ENCODE measurements around the gene GNG13. TPM values are rescaled to one million over a fixed set of nuclear protein-coding genes. Genes with fewer than 3 reads are reported as not detected.

The GNG13 gene
- total RNA-seq, 1 donor from 2014 or later, result not detected

DNA sequence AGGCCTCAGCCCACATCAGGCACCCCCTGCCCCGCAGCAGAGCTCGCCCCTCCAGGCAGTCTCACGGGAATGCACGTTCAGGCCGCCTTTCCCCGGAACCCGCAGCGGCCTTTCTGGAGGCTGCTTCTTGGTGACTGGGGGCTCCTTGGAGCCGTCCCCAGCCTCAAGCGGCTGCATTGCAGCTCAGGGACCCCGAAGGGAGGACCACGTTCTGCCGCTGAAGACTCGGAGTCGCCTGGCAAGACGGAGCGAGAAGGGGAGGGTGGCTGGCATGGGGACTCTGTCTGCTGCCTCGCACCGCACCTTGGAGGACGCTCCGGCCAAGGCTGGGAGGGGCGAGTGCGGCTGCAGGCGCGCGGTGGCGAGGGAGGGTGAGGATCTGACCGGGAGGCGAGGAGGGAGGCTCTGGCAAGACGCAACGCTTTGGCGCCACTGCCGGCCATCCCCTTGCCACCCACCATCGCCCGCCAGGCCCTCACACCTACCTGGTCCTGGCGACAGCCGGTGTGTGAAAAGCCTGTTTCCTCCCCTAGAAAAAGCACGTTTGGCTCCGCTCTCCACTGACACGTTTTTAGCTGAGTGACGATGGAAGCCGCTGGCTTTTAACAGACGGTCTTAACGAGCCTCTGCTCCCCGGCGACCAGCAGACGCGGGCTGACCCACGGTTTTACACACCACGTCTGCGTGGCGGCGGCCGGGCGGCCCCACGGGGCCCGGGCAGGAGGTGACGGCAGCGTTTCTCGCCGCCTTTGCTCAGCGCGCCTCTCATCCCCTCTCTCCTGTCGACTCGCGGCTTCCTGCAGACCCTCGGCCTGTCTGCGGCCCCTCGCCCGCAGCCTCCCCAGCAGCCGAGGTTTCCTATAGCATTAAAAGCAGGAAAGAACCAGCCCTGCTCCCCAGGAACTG, 16.7 kb upstream of the GNG13 start:
- peak; percentile 29 for DNase-seq
- intact Hi-C loops (cut with micrococcal nuclease), result no loop called here
- ATAC-seq, result no peak

DNA sequence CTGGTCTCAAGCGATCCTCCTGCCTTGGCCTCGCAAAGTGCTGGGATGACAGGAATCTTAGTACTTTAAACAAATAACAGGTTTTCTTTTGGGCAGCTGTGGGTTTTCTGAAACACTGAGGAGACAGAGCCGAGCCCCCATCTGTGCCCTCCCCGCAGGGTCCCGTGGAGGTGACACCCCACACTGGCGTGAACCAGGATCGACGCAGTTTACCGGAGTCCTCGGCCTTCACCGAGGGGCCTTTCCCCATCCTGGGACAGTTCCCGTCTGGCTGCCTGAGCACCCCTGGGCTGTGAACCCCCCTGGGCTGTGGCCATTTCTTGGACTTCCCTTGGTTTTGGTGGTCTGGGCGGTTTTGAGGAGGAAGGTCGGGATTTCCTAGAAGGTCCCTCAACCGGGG, 15.3 kb upstream of the GNG13 start:
- ATAC-seq, result no peak
- no peak for DNase-seq
- intact Hi-C loops (cut with micrococcal nuclease), result no loop called here

DNA sequence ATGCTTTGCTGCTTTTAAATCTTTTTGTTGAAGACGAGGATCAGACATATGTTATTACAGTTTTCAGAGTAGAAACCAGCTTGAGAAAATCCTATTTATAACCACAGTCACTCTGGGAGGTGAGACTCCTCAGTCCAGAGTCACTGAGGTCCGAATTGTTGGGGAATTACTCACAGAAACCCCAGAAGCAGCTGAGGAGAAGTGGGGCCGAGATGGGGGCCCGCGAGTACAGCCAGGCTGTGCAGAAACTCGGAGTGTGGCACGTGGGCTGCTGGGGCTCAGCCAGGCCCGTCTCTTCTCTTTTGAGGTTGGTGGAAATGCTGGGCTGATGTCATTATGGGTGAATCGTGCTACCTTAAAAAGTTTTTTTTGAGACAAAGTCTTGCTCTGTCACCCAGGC, 14.4 kb upstream of the GNG13 start:
- intact Hi-C loops (cut with micrococcal nuclease), result no loop called here
- DNase-seq (no peak), ATAC-seq (no peak)

DNA sequence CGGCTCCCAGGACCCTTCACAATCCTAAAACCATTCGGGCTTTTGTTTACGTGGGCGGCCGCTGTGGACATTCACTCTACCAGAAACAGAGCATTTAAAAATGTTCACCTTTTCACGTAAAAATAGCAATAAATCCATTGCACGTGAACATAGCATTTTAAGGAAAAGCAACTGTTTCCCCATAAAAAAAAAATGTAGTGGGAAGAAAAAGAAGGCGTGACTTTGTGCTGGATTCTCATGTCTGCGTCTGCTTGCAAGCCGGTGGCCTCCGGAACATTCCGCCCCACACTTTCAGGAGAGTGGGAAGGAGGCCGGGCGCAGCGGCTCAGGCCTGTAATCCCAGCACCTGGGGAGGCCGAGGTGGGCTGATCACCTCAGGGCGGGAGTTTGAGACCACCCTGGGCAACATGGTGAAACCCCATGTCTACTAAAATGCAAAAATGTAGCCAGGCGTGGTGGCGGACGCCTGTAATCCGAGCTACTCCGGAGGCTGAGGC, 13.4 kb upstream of the GNG13 start:
- DNase-seq (no peak), ATAC-seq (no peak)
- intact Hi-C loops (cut with micrococcal nuclease), result no loop called here

DNA sequence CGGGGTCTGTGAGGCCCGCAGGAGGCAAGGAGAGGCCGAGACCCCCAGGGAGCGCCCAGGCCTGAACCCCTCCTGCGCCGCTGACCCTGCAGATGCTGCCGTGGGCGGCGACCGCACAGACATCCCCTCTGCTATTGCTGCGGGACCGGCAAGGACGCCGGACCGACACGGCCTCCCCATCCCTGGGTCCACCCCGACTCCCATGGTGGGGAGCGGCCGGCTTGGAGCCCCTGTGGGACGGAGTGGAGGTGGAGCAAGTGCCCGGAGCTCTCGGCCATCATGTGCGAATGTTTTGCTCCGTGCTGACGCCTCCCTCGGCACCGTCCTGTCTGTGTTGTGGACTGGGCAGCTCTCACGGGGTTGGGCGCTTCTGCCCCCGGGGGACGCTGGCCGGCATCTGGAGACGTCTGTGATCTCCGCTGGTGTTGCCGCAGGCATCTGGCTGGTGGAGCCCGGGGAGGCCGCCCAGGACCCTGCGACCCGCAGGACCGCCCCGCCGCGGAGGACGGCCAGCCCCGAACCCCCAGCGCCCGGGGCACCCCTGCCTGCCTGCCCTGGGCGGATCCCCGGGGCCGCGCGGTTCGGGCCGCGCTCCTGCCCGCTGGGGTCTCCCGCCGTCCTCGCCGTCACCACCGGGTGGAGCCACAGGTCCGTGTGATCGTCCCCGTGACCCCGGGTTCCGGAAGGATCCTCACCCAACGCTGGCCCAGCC, 12.8 kb upstream of the GNG13 start:
- ATAC-seq (peak; percentile 82), DNase-seq (peak; percentile 74)
- intact Hi-C loops (cut with micrococcal nuclease), result no loop called here

DNA sequence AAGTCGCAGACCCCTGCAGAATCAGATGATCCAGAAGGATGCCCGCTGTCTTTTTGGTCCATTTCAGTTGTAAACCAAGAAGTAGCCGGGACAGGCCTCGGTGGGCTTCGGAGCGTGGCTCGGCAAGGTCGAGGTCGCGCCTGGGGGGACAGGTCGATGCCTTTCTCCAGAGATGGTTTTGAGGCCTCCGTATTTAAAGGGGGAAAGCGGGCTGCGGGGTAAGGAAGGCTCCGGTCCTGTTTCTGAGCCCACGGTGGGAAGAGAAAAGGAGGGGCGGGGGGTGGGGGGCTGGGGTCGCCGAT, 7.5 kb upstream of the GNG13 start:
- intact Hi-C loops (cut with micrococcal nuclease), result no loop called here
- DNase-seq, result no peak
- no peak for ATAC-seq

DNA sequence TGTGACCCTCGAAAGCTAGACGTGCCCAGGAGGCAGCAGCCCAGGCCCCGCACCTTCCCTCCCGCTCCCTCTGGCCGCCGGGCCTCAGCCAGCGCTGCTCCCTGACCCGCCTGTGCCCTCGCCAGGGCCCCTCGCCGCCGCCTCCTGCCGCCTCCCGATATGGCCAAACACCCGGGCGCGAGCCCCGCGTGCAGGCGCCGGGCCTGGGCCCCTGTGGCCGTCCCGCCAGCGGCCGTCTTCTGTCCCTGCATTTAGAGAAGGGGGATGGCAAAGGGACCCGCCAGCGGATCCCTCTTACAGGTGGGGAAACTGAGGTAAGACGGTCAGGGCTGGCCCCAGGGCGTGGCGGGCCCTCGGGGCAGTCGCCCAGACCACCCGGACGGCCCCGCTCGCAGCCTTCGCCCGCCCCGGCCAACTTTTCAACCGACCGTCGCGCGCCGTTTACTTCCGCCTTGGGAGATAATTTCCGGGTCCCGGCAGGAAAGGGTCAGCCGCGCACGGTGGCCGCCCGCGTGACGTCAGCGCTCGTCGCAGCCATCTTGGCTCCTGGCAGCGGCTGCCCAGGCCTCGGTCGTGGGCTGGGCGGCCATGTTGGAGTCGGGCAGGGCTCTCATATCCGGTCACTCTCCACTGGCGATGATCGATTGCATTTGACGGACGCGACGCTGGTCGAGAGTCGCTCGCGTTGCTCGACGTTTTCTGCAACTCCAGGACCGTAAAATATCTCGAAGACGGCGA, 7.0 kb upstream of the GNG13 start:
- intact Hi-C loops (cut with micrococcal nuclease), result no loop called here
- ATAC-seq (peak; percentile 99), DNase-seq (peak; percentile 97)

DNA sequence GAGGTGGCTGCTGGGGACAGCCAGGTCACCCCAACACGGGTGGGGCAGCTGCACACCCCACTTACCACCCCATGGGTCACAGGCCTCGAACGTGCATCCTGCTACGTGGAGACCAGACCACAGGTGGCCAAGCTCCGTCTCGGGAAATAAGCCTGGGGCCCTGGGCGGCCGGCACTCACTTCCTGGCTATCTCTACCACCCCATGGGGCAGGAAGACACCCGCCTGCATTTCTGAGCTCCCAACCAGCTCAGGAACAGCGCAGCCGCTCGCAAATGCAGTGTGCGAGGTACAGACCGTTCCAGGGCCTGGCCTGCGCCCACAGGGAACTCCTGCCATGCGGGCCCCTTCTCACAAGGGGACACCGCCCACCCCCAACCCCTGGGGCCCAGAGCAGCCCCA, 4.9 kb upstream of the GNG13 start:
- ATAC-seq (no peak), DNase-seq (peak; percentile 28)
- intact Hi-C loops (cut with micrococcal nuclease), result no loop called here

DNA sequence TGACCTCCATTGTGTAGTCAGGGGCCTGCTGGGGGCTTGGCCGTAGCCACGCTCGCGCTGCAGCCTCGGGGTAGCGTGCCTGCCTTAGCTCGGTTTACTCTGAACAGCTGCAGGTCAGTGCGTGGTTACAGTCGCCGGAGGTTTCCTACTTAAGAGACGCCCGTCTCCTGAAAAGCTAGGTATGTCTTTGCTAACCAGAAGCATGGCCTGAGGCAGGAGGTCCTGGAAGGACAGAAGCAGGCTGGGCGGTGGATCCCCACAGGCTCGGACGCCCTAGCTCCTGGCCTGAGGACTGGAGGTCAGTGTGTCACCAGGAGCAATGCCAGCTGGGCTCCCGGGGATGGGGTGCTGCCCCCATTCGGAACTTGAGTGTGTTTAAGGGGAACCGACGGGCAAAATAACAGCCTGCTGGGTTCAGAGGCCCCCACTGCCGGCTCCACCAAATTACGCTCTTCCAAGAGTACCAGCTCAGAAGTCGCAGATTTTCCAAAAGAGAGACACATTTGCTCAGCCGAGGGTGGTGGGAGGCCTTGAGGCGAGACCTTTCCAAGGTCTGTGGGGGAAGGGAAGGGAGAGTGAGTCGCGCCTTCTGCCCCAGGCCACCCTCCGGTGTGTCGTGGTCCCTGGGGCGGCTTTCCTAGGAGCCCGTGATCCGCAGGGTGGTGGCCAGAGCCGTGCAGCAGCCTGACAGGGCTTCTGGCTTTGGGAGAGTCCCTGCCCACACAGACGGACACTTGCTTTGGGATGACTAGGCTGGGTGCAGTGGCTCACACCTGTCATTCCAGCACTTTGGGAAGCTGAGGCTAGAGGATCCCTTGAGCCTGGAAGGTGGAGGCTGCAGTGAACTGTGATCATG, 3.9 kb upstream of the GNG13 start:
- ATAC-seq (no peak), DNase-seq (no peak)
- intact Hi-C loops (cut with micrococcal nuclease), result no loop called here

DNA sequence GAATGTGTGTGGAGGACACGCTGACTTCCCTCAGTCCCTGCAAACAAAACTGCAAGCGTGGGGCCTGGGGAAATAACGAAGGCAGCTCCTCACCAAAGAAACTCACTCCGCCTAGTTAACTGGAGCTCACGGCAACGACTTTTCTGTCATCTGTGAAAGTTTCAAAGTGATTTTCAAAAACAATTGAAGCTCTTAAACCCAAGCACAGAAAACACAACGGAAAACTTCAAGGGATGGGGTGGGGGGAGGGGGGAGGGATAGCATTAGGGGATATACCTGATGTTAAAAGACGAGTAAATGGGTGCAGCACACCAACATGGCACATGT, 3.2 kb upstream of the GNG13 start:
- intact Hi-C loops (cut with micrococcal nuclease), result no loop called here
- DNase-seq (no peak), ATAC-seq (no peak)

DNA sequence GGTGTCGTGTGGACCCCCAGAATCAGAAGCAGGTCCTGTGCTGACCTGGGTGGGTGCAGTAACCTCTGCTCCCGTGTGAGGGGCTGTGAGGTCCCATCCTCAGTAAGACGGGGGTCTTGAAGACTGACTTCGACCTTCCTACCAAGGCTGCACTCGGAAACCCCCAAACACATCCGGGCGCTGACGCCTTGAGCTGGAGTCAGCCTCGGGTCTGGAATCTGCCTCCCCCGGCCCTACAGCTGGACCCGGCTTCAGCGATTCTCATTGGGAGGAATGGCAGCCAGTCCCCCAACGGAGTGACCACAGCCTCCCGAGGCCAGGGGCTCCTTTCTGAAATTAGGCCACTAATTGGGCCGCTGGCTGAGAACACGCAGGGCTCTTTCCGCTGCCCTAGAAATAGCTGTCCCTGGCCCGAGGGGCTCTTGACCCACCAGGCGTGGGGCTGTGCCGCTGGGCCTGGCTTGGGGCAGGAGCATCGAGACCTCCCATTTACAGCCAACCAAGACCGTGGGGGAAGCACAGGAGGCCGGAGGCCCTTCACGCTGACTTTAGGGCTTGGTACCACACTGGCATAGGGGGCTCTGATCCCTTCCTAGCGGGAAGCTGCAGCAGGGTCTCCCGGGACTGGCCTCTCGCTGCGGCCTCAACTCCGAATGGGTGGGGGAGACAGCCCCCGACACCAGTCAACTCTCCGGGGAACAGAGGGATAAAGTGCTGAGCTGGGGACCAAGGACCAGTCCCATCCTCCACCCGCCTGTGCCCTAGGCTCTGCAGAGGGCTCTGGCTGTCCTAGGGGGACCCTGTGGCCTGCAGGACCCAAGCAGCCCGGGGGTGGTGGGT, 2.6 kb upstream of the GNG13 start:
- no peak for ATAC-seq
- intact Hi-C loops (cut with micrococcal nuclease), result no loop called here
- DNase-seq, result no peak

DNA sequence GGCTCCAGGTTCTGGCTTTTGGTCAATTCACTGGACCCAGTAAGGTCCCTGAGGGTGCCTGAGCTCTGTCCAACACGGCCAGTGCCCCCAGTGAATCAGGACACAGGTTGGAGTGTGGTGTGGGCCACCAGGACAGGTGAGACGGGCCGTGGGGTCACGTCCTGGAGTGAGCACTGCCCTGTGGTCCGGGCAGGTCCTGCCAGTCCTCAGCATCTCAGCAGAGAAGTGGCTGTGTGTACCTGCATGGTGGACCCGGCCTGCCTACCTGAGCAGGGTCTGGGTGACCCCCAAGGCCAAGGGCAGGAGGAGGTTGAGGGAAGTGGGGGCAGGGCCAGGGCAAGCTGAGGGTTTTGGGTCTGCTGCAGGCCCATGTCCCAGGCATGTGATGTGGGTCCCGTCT, 1.9 kb upstream of the GNG13 start:
- ATAC-seq, result no peak
- no peak for DNase-seq
- intact Hi-C loops (cut with micrococcal nuclease), result no loop called here

DNA sequence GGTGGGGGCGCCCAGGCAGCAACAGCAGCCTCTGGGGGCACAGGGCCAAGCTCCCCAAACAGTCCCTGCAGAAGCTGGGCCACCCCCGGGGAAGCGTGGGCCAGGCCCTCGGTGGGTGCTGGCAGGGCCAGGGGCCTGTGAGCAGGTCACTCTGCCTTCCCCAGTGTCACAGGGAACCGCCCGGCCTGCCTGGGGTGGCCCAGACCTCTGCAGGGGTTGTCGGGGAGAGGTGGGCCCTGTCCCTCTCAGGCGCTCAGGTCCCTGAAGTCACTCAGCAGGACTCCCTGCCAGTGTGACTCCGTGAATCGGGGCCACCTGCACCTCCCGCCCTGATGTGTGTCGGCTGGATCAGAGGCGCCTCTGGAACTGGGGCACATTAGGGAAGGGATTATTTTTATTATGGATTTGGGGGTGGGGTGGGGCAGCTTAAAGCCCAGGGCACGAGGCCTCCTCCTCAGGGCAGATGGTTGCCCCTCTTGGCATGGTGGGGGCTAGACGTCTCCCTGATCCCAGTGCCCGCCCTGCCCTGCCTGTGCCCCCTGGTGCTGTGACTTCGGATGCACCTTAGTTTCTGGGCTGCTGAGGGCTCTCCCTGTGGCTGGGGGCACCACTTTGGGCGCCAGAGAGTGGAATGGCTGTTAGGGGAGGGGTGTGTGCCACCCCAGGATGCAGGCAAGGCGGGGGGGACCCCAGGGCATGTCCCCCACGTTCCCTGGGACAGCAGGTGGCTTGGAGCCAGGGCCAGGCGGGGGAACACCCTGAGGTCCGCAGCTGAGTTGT, 1.2 kb upstream of the GNG13 start:
- intact Hi-C loops (cut with micrococcal nuclease), result no loop called here
- no peak for DNase-seq
- ATAC-seq, result no peak

DNA sequence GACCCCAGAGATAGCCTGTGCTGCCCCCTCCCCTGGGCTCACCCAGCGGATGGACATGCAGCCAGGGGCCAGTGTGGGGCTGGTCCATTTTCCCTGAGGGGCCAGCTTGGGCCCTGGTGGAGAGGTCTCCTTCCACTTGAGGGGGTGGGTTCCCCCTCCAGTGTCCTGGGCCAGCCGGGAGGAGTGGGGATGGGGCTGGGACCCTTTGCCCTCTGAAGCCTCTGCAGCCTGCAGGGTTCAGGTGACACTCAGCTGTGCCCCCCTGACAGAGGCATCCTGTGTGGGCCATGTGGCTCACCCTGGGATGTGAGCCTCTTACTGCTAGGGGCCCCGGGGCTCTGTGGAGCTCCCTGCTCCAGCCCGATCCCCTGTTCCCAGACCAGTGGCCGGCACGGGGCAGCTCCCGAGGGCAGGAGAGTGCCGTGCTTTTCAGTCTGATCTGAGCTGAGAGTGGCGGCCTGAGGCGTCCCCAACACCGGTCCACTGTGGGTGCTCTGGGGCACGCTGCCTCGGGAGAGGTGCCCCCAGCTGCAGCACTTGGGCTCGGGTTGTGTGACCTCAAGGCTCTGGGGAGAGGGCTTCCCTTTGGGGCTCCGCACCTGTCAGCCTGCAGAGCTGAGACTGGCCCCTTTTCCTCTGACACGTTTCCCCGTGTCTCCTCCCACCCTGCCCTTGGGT, 439 bp upstream of the GNG13 start:
- DNase-seq, result no peak
- no peak for ATAC-seq
- intact Hi-C loops (cut with micrococcal nuclease), result no loop called here

DNA sequence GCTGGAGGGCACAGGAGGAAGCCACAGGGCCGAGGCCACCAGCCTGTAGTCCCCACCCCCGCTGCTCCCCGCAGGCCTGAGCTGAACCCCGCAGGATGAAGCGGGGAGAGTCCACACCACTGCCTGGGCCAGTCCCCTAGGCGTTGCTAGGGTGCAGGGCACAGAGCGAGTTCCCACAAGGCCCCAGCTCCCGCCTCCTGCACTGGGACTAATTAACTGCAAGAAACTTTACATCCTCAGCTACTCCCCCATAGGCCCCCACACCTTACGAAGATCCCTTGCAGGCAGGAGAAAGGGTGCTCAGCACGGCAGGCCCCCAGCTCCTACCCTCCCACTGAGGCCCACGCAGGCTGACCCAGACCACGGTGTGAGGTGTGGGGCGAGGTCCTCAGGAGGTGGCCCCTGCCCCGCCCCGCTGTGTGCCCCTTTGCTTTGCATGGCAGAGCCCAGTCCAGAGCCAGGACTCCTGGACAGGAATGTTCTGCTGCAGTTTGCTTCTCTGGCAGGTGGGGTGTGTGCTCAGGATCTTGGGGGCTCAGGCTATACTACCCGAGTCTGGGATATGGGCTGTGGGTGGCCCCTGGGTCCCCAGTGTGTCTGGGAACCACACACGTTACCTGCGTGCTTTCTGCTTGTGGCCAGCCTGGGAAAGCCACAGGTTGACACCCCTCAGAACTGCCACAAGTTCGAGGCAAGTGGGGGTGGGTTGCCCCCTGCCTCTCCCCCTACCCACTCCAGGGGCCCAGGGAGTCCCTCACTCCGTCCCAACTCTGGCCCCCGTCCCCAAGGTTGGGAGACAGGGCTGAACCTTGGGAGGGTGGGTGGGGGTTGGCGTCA, 1.2 kb downstream of the GNG13 start:
- intact Hi-C loops (cut with micrococcal nuclease), result no loop called here
- DNase-seq (peak; percentile 26), ATAC-seq (no peak)

DNA sequence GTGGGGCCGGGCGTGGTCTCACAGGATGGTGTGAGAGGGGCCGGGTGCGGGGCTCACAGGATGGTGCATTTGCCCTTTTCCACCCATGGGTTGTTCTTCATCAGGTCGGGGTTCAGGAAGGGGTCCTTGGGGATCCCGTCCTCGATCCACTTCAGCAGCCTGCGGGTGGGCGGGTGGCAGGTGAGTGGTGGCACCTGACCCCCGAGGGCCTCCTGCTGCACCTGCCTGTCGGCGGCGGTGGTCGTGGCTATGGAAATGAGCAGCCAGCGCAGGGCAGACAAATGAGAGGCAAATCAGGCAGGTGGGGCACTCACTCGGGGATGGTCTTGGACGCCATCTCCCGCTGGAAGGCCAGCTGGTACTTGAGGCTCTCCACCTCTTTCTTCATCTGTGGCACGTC, 1.9 kb downstream of the GNG13 start:
- intact Hi-C loops (cut with micrococcal nuclease), result no loop called here
- peak; percentile 22 for DNase-seq
- ATAC-seq, result no peak
